MCF 10A (cell line): Measurements from ENCODE around the gene SSBP4. TPM values are rescaled to one million over a fixed set of nuclear protein-coding genes. Genes with fewer than 3 reads are reported as not detected.

Experiments
- BruUV-seq: library from RNA; stranded (reverse); fragments of 400-500 nt; replicated peaks from 2 replicates; lab custom pipeline; 2021; lab: Mats Ljungman, UMichigan
- CTCF ChIA-PET: fragments of 300-600 bp; sonication (Branson Sonifier 250); formaldehyde crosslinking; extraction: SDS; loops from one replicate; lab custom pipeline; 2021; ENCODE audit warnings: antibody characterized with exemption, inconsistent platforms; lab: Yijun Ruan, JAX
- POLR2A ChIA-PET: fragments of 300-600, 350-650 bp; sonication (Branson Sonifier 250); formaldehyde crosslinking; extraction: SDS; loops from one replicate; lab custom pipeline; 2020; ENCODE audit warnings: antibody characterized with exemption, inconsistent platforms; lab: Yijun Ruan, JAX
- DNase-seq: peaks from one replicate; pipeline ENCODE4 v3.0.0-alpha.2; 2018; ENCODE audit not compliant: unreplicated experiment
- H3K27ac Mint-ChIP-seq: one replicate; pipeline ENCODE4 v1.8.0; 2022; ENCODE audit warnings: mild to moderate bottlenecking, low read depth, mixed read lengths; ENCODE audit not compliant: unreplicated experiment
- H3K27me3 Mint-ChIP-seq: one replicate; pipeline ENCODE4 v1.8.0; 2022; ENCODE audit warnings: mixed read lengths; ENCODE audit not compliant: insufficient read depth, unreplicated experiment
- H3K36me3 Mint-ChIP-seq: one replicate; pipeline ENCODE4 v1.8.0; 2022; ENCODE audit warnings: mild to moderate bottlenecking, moderate library complexity, mixed read lengths; ENCODE audit not compliant: insufficient read depth, unreplicated experiment
- H3K4me1 Mint-ChIP-seq: one replicate; pipeline ENCODE4 v1.8.0; 2022; ENCODE audit warnings: mixed read lengths; ENCODE audit not compliant: insufficient read depth, unreplicated experiment
- H3K4me3 Mint-ChIP-seq: one replicate; pipeline ENCODE4 v1.8.0; 2022; ENCODE audit warnings: mild to moderate bottlenecking, moderate library complexity, mixed read lengths; ENCODE audit not compliant: unreplicated experiment
- H3K9me3 Mint-ChIP-seq: one replicate; pipeline ENCODE4 v1.8.0; 2022; ENCODE audit warnings: mixed read lengths; ENCODE audit not compliant: unreplicated experiment
- CTCF ChIP-seq: fragments of 200-600 bp; IDR thresholded peaks from one replicate; pipeline ENCODE4 v1.8.0; 2022; ENCODE audit warnings: antibody characterized with exemption, mild to moderate bottlenecking; ENCODE audit not compliant: unreplicated experiment
- intact Hi-C: fragments of 100-400 bp; cut with micrococcal nuclease; formaldehyde crosslinking; loops from 2 replicates; pipeline ENCODE4 v1.14.1; 2022
- total RNA-seq: library from RNA; stranded (reverse); gene quantifications from 2 replicates; pipeline ENCODE4 v1.2.3, GENCODE V29; 2022

The SSBP4 gene
- total RNA-seq, 1 experiment from 2014 or later = 26.3 TPM

- no peak for DNase-seq
- H3K27me3 Mint-ChIP-seq = no peaks in the 10 kb centered on the region
- intact Hi-C loops = no loop called here
- no peak overlapping the region for H3K4me3 Mint-ChIP-seq
- no peaks in the 10 kb centered on the region for H3K36me3 Mint-ChIP-seq
- H3K9me3 Mint-ChIP-seq = no peaks in the 10 kb centered on the region
- H3K4me1 Mint-ChIP-seq = peaks cover 16% of the 10 kb centered on the region
- H3K27ac Mint-ChIP-seq = no peak overlapping the region
- ChIA-PET CTCF (interaction anchor here (0.5 to 6.7 kb wide), 11 partner anchors 16 to 208 kb away, joined by 3 to 118 read pairs (median 3); partner anchors contain the start of gene GDF15), POLR2A (interaction anchor here (0.7 kb wide), 2 partner anchors 37 to 133 kb away, joined by 3 to 4 read pairs; partner anchors contain the start of gene JUND)
- BruUV-seq = no TSS peak
- no peak for TF ChIP-seq CTCF
Measured at GRCh38 chr19:18414504-18415177, 4.6 kb upstream of the SSBP4 start.

GRCh38 chr19:18415178-18415867, 3.9 kb upstream of the SSBP4 start:
- Mint-ChIP-seq H3K9me3 (no peaks in the 10 kb centered on the region), H3K4me3 (peak overlapping the region; percentile 41), H3K27me3 (no peaks in the 10 kb centered on the region), H3K27ac (no peak overlapping the region), H3K4me1 (peaks cover 13% of the 10 kb centered on the region), H3K36me3 (peaks cover 3% of the 10 kb centered on the region)
- intact Hi-C loops = no loop called here
- CTCF ChIA-PET = interaction anchor here (0.7 to 6.7 kb wide), 5 partner anchors 16 to 87 kb away, joined by 3 to 118 read pairs (median 24); partner anchors contain the start of gene GDF15
- no peak for TF ChIP-seq CTCF
- no peak for DNase-seq
- no TSS peak for BruUV-seq
- POLR2A ChIA-PET = interaction anchor here (0.7 kb wide), 2 partner anchors 38 to 134 kb away, joined by 3 to 4 read pairs; partner anchors contain the start of gene JUND

- Mint-ChIP-seq H3K27ac (peak overlapping the region; percentile 57), H3K27me3 (no peaks in the 10 kb centered on the region), H3K4me3 (peak overlapping the region; percentile 77), H3K36me3 (peaks cover 7% of the 10 kb centered on the region), H3K4me1 (peaks cover 20% of the 10 kb centered on the region), H3K9me3 (no peaks in the 10 kb centered on the region)
- DNase-seq = no peak
- POLR2A ChIA-PET = no interaction called here
- CTCF ChIA-PET = interaction anchor here (0.6 to 2.0 kb wide), 7 partner anchors 28 to 139 kb away, joined by 3 to 8 read pairs (median 3); partner anchors contain the start of gene GDF15
- TF ChIP-seq CTCF = no peak
- intact Hi-C loops = no loop called here
- no TSS peak for BruUV-seq
Measured at GRCh38 chr19:18416778-18417249, 2.4 kb upstream of the SSBP4 start.
